H1 (cell line): ENCODE data around the gene GPR157. TPM values are rescaled to one million over a fixed set of nuclear protein-coding genes. Genes with fewer than 3 reads are reported as not detected.
A peak's percentile ranks its signal among the peaks of the same experiment; 100 is the strongest.

ENCODE experiments used
- CTCF ChIA-PET: fragments of 300-600 bp; sonication (Branson Sonifier 250); formaldehyde crosslinking; loops from one replicate; lab custom pipeline; 2021; ENCODE audit not compliant: partially characterized antibody; lab: Charles Lee
- POLR2A ChIA-PET: fragments of 300-600 bp; sonication (Branson Sonifier 250); formaldehyde crosslinking; loops from one replicate; lab custom pipeline; 2021; ENCODE audit warnings: inconsistent platforms; ENCODE audit not compliant: partially characterized antibody; lab: Charles Lee
- DNase-seq, 2 experiments: peaks; one replicate each; pipeline versions ENCODE4 v3.0.0 to v3.0.0-alpha.2; 2010 to 2022; ENCODE audit warnings: low spot score in 2 of 2, low read depth in 1 of 2, mixed read lengths in 1 of 2
- FAIRE-seq: peaks from 2 replicates; lab custom pipeline; 2011; peaks lifted over from hg19 to GRCh38; lab: Jason Lieb, UNC
- H2AFZ ChIP-seq: 2 replicates; pipeline ENCODE4 v1.8.1; 2012; ENCODE audit warnings: low read length, inconsistent platforms
- H2AK5ac ChIP-seq: 2 replicates; pipeline ENCODE4 v1.6.1; 2013; ENCODE audit warnings: low read depth, low read length
- H2BK120ac ChIP-seq: replicated peaks from 2 replicates; pipeline ENCODE3; 2013; ENCODE audit warnings: low read depth, low read length, inconsistent platforms
- H2BK12ac ChIP-seq: 2 replicates; pipeline ENCODE4 v1.6.1; 2013; ENCODE audit warnings: low read depth, low read length
- H2BK15ac ChIP-seq: 2 replicates; pipeline ENCODE4 v1.6.1; 2013; ENCODE audit warnings: low read length
- H2BK20ac ChIP-seq: 2 replicates; pipeline ENCODE4 v1.6.1; 2013; ENCODE audit warnings: low read length
- H2BK5ac ChIP-seq: 2 replicates; pipeline ENCODE4 v1.6.1; 2013; ENCODE audit warnings: low read depth, low read length
- H3K14ac ChIP-seq: 2 replicates; pipeline ENCODE4 v1.6.1; 2013; ENCODE audit warnings: inconsistent platforms; ENCODE audit not compliant: insufficient read length
- H3K18ac ChIP-seq: 2 replicates; pipeline ENCODE4 v1.6.1; 2013; ENCODE audit warnings: low read length; ENCODE audit errors: extremely low read depth
- H3K23ac ChIP-seq: 2 replicates; pipeline ENCODE4 v1.6.1; 2013; ENCODE audit warnings: inconsistent platforms; ENCODE audit not compliant: insufficient read length
- H3K23me2 ChIP-seq: 2 replicates; pipeline ENCODE4 v1.6.1; 2013; ENCODE audit warnings: low read depth, low read length
- H3K27ac ChIP-seq: 2 replicates; pipeline ENCODE4 v1.6.1; 2011; ENCODE audit warnings: low read depth, low read length, inconsistent platforms
- H3K27me3 ChIP-seq, 4 experiments: replicated peaks in 1 of 4; 1 replicate in 1 of 4; 2 replicates in 3 of 4; pipeline versions ENCODE4 v1.6.1 to v1.8.1; 2011 to 2013; ENCODE audit warnings: low read length in 3 of 4, mild to moderate bottlenecking in 3 of 4, inconsistent platforms in 2 of 4, mixed read lengths in 2 of 4, moderate library complexity in 1 of 4; ENCODE audit not compliant: control insufficient read depth in 3 of 4, insufficient read depth in 3 of 4; ENCODE audit errors: extremely low read depth in 1 of 4
- H3K36me3 ChIP-seq, 4 experiments: 2 replicates each; pipeline versions ENCODE4 v1.6.1 to v1.8.1; 2011 to 2013; ENCODE audit warnings: mild to moderate bottlenecking in 4 of 4, low read length in 3 of 4, moderate library complexity in 2 of 4, control low read depth in 1 of 4, inconsistent platforms in 1 of 4; ENCODE audit not compliant: insufficient read depth in 4 of 4, control insufficient read depth in 2 of 4
- H3K4ac ChIP-seq: replicated peaks from 2 replicates; pipeline ENCODE3; 2013; ENCODE audit warnings: low read length, low read depth, mixed read lengths, inconsistent platforms; ENCODE audit not compliant: insufficient read length
- H3K4me1 ChIP-seq, 4 experiments: replicated peaks in 1 of 4; 1 replicate in 1 of 4; 2 replicates in 3 of 4; pipeline versions ENCODE4 v1.6.1 to v1.8.1; 2011 to 2013; ENCODE audit warnings: low read length in 3 of 4, inconsistent platforms in 2 of 4, mixed read lengths in 1 of 4; ENCODE audit not compliant: insufficient read depth in 4 of 4, control insufficient read depth in 3 of 4
- H3K4me2 ChIP-seq, 2 experiments: 2 replicates each; pipeline versions ENCODE4 v1.6.1 to v1.8.1; 2011 to 2013; ENCODE audit warnings: low read depth in 2 of 2, low read length in 2 of 2, control low read depth in 1 of 2, inconsistent platforms in 1 of 2, mild to moderate bottlenecking in 1 of 2; ENCODE audit not compliant: insufficient read depth in 1 of 2
- H3K4me3 ChIP-seq, 4 experiments: fragments of 200-600, 300-600 bp in 1 of 4; sonication (generic), shearing (Covaris generic), sonication (Bioruptor Twin) in 1 of 4; 2 replicates each; pipeline versions ENCODE4 v1.5.1 to v1.8.1; 2011 to 2016; ENCODE audit warnings: low read length in 4 of 4, low read depth in 3 of 4, control low read depth in 2 of 4, inconsistent platforms in 2 of 4, mild to moderate bottlenecking in 2 of 4, mixed read lengths in 1 of 4, moderate library complexity in 1 of 4; ENCODE audit not compliant: insufficient read depth in 2 of 4; ENCODE audit errors: extremely low read depth in 1 of 4
- H3K56ac ChIP-seq: replicated peaks from 2 replicates; pipeline ENCODE3; 2013; ENCODE audit warnings: low read depth, mild to moderate bottlenecking, mixed read lengths, low read length, inconsistent platforms; ENCODE audit not compliant: insufficient read length
- H3K79me1 ChIP-seq: 2 replicates; pipeline ENCODE4 v1.6.1; 2013; ENCODE audit warnings: low read depth, low read length, control low read depth
- H3K79me2 ChIP-seq, 2 experiments: 2 replicates each; pipeline versions ENCODE4 v1.6.1 to v1.8.1; 2012 to 2013; ENCODE audit warnings: low read length in 2 of 2, mild to moderate bottlenecking in 2 of 2, inconsistent platforms in 1 of 2; ENCODE audit not compliant: insufficient read depth in 2 of 2, control insufficient read depth in 1 of 2
- H3K9ac ChIP-seq, 4 experiments: replicated peaks in 1 of 4; 1 replicate in 1 of 4; 2 replicates in 3 of 4; pipeline versions ENCODE4 v1.6.1 to v1.8.1; 2011 to 2013; ENCODE audit warnings: low read depth in 3 of 4, low read length in 3 of 4, control low read depth in 2 of 4, mild to moderate bottlenecking in 2 of 4, moderate library complexity in 2 of 4, inconsistent platforms in 1 of 4; ENCODE audit errors: extremely low read depth in 1 of 4
- H3K9me3 ChIP-seq, 2 experiments: 2 replicates each; pipeline versions ENCODE4 v1.6.1 to v1.8.1; 2012 to 2013; ENCODE audit warnings: mild to moderate bottlenecking in 2 of 2, moderate library complexity in 2 of 2, control low read depth in 1 of 2, inconsistent platforms in 1 of 2, low read depth in 1 of 2, low read length in 1 of 2, mixed read lengths in 1 of 2; ENCODE audit not compliant: insufficient read depth in 2 of 2
- H4K20me1 ChIP-seq, 2 experiments: replicated peaks in 1 of 2; 2 replicates each; pipeline versions ENCODE3 to v1.8.1; 2011 to 2013; ENCODE audit warnings: inconsistent platforms in 2 of 2, low read length in 2 of 2, mild to moderate bottlenecking in 1 of 2; ENCODE audit not compliant: insufficient read depth in 2 of 2, control insufficient read depth in 1 of 2
- H4K5ac ChIP-seq: 2 replicates; pipeline ENCODE4 v1.6.1; 2013; ENCODE audit warnings: low read length, low read depth, mixed read lengths, inconsistent platforms; ENCODE audit not compliant: insufficient read length
- H4K8ac ChIP-seq: 2 replicates; pipeline ENCODE4 v1.8.0; 2013; ENCODE audit warnings: mild to moderate bottlenecking, moderate library complexity, low read length, inconsistent platforms; ENCODE audit not compliant: insufficient read depth; ENCODE audit errors: extremely low read depth
- H4K91ac ChIP-seq: replicated peaks from 2 replicates; pipeline ENCODE3; 2013; ENCODE audit warnings: low read length, mixed read lengths, inconsistent platforms; ENCODE audit not compliant: insufficient read length
- CTBP2 ChIP-seq: IDR thresholded peaks from 2 replicates; pipeline ENCODE4 v1.7.0; 2011; ENCODE audit warnings: borderline replicate concordance, mild to moderate bottlenecking, moderate library complexity, mixed read lengths, low read length; ENCODE audit not compliant: insufficient read depth, insufficient read length
- CTCF ChIP-seq, 3 experiments: IDR thresholded peaks; 1 replicate in 2 of 3; 2 replicates in 1 of 3; pipeline versions ENCODE4 v1.5.1 to v1.6.1; 2011; ENCODE audit warnings: low read length in 3 of 3, mild to moderate bottlenecking in 3 of 3, inconsistent platforms in 2 of 3, low read depth in 1 of 3, moderate library complexity in 1 of 3; ENCODE audit not compliant: insufficient read depth in 1 of 3; ENCODE audit errors: control extremely low read depth in 1 of 3
- EGR1 ChIP-seq: IDR thresholded peaks from 2 replicates; pipeline ENCODE4 v1.6.1; 2011; ENCODE audit warnings: low read depth, low read length, borderline replicate concordance
- KDM1A ChIP-seq: fragments of 200-600, 300-600 bp; sonication (generic); IDR thresholded peaks from 2 replicates; pipeline ENCODE4 v1.7.1; 2016; ENCODE audit warnings: mild to moderate bottlenecking, low read length, borderline replicate concordance
- POLR2A ChIP-seq, 2 experiments: IDR thresholded peaks; 1 replicate in 1 of 2; 2 replicates in 1 of 2; pipeline ENCODE4 v1.6.1; 2011; ENCODE audit warnings: low read depth in 2 of 2, low read length in 2 of 2, mild to moderate bottlenecking in 2 of 2; ENCODE audit errors: control extremely low read depth in 1 of 2
- SP1 ChIP-seq: IDR thresholded peaks from 2 replicates; pipeline ENCODE4 v1.6.1; 2011; ENCODE audit warnings: low read depth, low read length
- SRF ChIP-seq: IDR thresholded peaks from 2 replicates; pipeline ENCODE4 v1.6.1; 2011; ENCODE audit warnings: mild to moderate bottlenecking, low read depth, low read length, moderate library complexity
- TCF12 ChIP-seq: IDR thresholded peaks from 2 replicates; pipeline ENCODE4 v1.6.1; 2011; ENCODE audit warnings: low read depth, mild to moderate bottlenecking, low read length
- ZNF274 ChIP-seq: IDR thresholded peaks from 2 replicates; pipeline ENCODE4 v1.7.0; 2012; ENCODE audit warnings: low read length, borderline replicate concordance; ENCODE audit errors: extremely low read depth
- WGBS, 2 experiments: shearing (Covaris generic) in 1 of 2; methylation state at CpG; one replicate each; pipeline versions ENCODE4 v1.1.6 to v1.1.7; 2013 to 2015; ENCODE audit warnings: low lambda C conversion rate in 2 of 2, mixed read lengths in 2 of 2, inconsistent platforms in 1 of 2, low coverage in 1 of 2, missing lambda C conversion rate in 1 of 2; ENCODE audit not compliant: insufficient replicate concordance in 2 of 2, insufficient coverage in 1 of 2, insufficient read length in 1 of 2; ENCODE audit errors: extremely low coverage in 1 of 2, missing lambda C conversion rate in 1 of 2; 5-methylcytosine and 5-hydroxymethylcytosine counted together
- polyA plus RNA-seq, 7 experiments: library from polyadenylated mRNA; depleted of rRNA in 3 of 7; stranded (reverse) in 5 of 7; unstranded in 2 of 7; fragments of >200 nt in 5 of 7; fragments of 200-250 nt in 2 of 7; gene quantifications; 1 replicate in 5 of 7; 2 replicates in 1 of 7; 4 replicates in 1 of 7; pipeline versions ENCODE4 v1.2.1 to v1.2.3, GENCODE V29; 2011 to 2013; ENCODE audit warnings: missing spikeins in 2 of 7, mixed read lengths in 2 of 7
- total RNA-seq: library from RNA; stranded (reverse); fragmentation: NEBNext Ultra II Directional; extraction: Animal tissue kit (Norgen Biotek cat#: 25700); gene quantifications from 2 replicates; pipeline ENCODE4 v1.2.1, GENCODE V29; 2021

GPR157 gene
- total and polyA plus RNA-seq, 2 of the 8 experiments (the other 6 are each of a cell fraction or from before 2014, with no cell fraction given) = 1.0 to 11.0 TPM

- H2BK5ac ChIP-seq = no peak overlapping the region
- POLR2A ChIA-PET = interaction anchor here (1.3 kb wide), 1 partner anchor 8 kb away, joined by 5 read pairs; no protein-coding TSS in a partner anchor
Measured at GRCh38 chr1:9057851-9058250, 71.1 kb downstream of the GPR157 start.

More at GRCh38 chr1:9057851-9058250, 71.1 kb downstream of the GPR157 start:
- Histone ChIP-seq H3K23me2 (peaks cover 9% of the 10 kb centered on the region), H2BK12ac (0 out of 2 replicates have a peak overlapping the region, but pooled peaks have one; percentile 27), H2BK15ac (no peak overlapping the region), H3K4ac (no peak overlapping the region), H3K79me1 (no peaks in the 10 kb centered on the region; the same call in 1 of the 2 replicates), H2AFZ (no peak overlapping the region), H4K8ac (no peak overlapping the region; the same call in 1 of the 2 replicates), H4K5ac (no peak overlapping the region), H2BK120ac (no peak overlapping the region), H3K18ac (no peak overlapping the region; the same call in 1 of the 2 replicates), H2AK5ac (no peak overlapping the region), H3K14ac (no peak overlapping the region), H3K36me3 (no peaks in the 10 kb centered on the region), H3K9ac (no peak overlapping the region), H3K27ac (no peak overlapping the region), H2BK20ac (no peak overlapping the region), H3K4me3 (no peak overlapping the region), H3K79me2 (no peaks in the 10 kb centered on the region), H3K4me2 (no peak overlapping the region), H3K56ac (no peak overlapping the region), H4K91ac (no peak overlapping the region), H3K27me3 (no peaks in the 10 kb centered on the region), H3K23ac (no peak overlapping the region), H3K9me3 (no peaks in the 10 kb centered on the region), H4K20me1 (peaks cover 0 to 3% of the 10 kb centered on the region in 2 experiments), H3K4me1 (no peaks in the 10 kb centered on the region; a peak in 2 of 7 replicates)
- WGBS, 2 experiments = 88% methylated on average over 9 of the region's 10 CpGs; no CpG with 5 or more reads in 1 of the 2 experiments
- DNase-seq = no peak
- no peak for TF ChIP-seq CTBP2
- TF ChIP-seq POLR2A (IDR thresholded peaks at IDR 0.05; ENCODE audit: control extremely low read depth in 1 of 2, low read depth in 2 of 2, low read length in 2 of 2) = no peak
- TF ChIP-seq EGR1 = no peak
- no peak for TF ChIP-seq KDM1A
- TF ChIP-seq TCF12 = no peak
- no peak for TF ChIP-seq ZNF274
- no peak for TF ChIP-seq CTCF (IDR thresholded peaks at IDR 0.05; ENCODE audit: control extremely low read depth in 1 of 3, insufficient read depth in 1 of 3, low read depth in 1 of 3, low read length in 3 of 3)
- no peak for TF ChIP-seq SRF
- TF ChIP-seq SP1 = no peak
- no peak for FAIRE-seq
- CTCF ChIA-PET = interaction anchor here (0.6 to 3.1 kb wide), 6 partner anchors 9 to 376 kb away, joined by 3 to 10 read pairs (median 5); no protein-coding TSS in a partner anchor
